ENCODE measurements around the gene ABCA6.
"Not testable (repeated sequence)": the region's sequence is repeated elsewhere in the genome, so short reads cannot be mapped to it uniquely, and the experiment has no call there.

The ABCA6 gene

DNA sequence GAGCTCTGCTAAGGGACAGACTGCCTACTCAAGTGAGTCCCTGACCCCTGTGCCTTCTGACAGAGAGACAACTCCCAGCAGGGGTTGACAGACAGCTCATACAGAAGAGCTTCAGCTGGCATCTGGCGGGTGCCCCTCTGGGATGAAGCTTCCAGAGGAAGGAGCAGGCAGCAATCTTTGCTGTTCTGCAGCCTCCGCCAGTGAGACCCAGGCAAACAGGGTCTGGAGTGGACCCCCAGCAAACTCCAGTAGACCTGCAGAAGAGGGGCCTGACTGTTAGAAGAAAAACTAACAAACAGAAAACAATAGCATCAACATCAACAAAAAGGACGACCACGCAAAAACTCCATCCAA is 70.5 kb downstream of the ABCA6 start:
- DNase-seq, result not testable (repeated sequence)

DNA sequence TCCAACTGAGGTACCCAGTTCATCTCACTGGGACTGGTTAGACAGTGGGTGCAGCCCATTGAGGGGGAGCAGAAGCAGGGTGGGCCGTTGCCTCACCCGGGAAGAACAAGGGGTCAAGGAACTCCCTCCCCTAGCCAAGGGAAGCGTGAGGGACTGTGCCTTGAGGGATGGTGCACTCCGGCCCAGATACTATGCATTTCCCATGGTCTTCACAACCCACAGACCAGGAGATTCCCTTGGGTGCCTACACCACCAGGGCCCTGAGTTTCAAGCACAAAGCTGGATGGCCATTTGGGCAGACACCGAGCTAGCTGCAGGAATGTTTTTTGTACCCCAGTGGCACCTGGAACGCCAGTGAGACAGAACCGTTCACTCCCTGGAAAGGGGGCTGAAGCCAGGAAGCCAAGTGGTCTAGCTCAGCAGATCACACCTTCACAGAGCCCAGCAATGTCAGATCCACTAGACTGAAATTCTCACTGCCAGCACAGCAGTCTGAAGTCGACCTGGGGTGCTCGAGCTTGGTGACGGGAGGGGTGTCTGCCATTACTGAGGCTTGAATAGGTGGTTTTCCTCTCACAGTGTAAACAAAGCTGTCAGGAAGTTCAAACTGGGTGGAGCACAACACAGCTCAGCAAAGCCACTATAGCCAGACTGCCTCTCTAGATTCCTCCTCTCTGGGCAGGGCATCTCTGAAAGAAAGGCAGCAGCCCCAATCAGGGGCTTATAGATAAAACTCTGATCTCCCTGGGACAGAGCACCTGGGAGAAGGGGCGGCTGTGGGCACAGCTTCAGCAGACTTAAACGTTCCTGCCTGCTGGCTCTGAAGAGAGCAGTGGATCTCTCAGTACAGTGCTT is 71.1 kb downstream of the ABCA6 start:
- not testable (repeated sequence) for DNase-seq

DNA sequence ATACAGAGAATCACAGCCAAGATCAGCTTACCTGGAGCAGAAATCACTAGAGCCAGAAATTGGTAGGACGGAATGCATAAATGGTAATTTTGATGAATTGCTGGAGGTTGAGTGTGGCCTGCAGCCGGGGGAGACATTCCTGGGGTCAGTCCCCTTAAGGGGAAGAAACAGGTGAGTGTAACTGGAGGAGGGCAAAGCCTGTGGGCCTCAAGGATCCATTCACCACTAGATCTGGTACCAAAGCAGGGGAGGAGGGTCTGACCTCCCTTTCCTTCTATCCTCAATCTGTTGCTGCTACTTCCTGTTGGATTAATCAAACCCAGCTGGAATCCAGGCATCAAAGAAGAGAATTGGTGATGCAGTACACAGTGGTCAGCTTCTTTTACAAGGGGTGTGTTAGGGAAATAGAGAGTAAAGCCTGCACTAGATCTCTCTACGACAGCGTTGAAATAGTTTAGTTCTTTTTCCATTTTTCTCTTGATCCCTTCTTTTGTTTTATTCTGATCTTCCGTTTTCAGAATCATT is 72.4 kb downstream of the ABCA6 start:
- DNase-seq, result no peak

DNA sequence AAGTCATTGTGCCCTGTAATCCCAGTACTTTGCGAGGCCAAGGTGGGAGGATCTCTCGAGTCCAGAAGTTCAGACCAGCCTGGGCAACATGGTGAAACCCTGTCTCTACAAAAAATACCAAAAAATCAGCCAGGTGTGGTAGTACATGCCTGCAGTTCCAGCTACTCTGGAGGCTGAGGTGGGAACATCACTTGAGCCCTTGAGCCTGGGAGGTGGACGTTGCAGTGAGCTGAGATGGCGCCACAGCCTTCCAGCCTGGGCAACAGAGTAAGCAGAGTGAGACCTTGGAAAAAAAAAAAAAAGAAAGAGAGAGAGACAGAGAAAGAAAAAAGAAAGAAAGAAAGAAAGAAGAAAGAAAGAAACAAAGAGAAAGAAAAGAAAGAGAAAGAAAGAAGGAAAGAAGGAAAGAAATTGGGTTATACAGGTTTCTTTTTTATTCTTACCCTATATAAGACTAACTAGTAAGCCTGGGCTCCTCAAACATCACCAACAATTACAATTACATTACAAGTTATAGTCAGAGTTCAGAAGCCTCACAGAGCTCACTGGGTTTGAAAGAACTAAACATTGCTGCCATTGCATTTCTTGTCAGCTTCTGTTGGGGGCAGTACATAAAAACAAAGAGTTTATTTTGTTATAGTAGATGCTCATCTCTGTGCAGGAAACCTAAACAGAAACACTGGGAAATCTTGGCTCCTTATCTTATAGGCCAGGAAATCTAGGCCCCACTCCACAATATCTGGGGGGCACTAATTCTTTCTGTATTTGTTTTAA is 74.2 kb downstream of the ABCA6 start:
- DNase-seq, result no peak

GRCh38 chr17:69066482-69066881 is 75.2 kb downstream of the ABCA6 start:
- no peak for DNase-seq

- no peak for DNase-seq
These were observed 76.6 kb downstream of the ABCA6 start for GRCh38 chr17:69065113-69065512.

- no peak for DNase-seq
These were observed 77.2 kb downstream of the ABCA6 start for GRCh38 chr17:69064476-69064875.

GRCh38 chr17:69064001-69064400 is 77.7 kb downstream of the ABCA6 start:
- DNase-seq, result no peak

DNA sequence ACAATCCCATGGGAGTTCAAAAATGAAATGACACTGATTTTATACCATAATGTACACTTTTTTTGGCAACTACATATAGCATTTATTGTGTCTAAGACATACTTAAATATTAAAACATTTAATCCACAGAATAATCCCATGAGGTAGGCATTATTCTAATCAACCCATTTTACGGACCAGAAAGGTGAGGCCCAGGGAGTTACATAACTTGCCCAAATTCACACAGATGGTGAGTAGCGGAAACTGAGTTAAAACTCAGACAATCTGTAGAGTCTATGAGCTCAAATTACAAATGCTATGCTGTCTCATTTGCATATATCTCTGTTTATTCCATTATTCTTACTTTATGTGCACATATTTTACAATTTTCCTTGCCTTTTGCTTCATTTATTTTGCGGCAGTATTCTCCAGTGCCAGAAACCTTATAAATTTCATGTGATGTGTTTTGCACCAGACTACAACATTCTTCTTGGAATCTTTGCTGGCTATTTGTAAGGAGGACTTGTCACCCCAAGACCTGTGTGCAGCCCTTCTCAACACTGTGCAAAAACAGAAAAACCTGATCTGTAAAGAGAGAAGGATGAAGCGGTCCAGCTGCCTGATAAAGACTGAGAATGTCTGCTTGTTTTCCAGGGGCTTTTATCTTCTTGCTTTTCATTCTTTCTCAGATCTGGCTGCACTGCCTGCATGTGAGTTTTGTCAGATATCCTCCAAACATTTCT is 78.7 kb downstream of the ABCA6 start:
- DNase-seq, result no peak

DNA sequence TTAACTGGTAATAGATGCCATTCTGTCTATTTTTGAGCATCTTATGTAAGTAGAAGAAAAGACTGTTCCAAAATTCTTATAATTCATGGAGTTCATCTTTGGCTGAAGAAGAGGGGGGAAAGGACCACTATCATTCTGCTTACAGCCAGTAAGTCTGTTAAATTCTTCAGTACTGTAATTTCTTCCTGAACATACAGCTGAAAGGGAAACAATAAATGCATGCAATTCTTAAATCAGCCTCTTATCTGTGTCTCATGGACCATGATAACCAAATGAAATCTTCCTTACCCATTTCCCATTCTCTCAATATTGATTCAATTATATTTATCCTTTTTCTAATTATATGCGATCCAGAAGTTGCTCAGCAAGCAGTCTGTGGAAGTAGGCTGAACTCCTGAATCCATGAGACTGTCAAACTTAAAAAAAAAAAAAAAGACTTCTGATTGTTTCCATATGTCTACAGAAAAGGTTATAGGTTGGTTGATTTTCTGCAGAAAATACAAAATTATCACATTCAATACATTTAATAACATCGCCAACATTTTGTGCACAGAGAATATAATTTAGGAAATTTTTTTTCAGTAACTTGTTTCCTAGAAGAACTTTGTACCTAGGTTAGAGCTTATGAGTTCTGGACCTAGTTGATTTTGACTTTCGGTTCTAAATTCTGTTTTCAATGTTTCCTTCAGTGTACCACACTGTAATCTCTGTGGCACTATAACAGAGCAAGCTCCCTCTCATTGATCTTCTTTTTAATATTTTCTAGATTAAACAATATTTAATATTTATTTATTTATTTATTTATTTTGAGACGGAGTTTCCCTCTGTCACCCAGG is 79.8 kb downstream of the ABCA6 start:
- no peak for DNase-seq

GRCh38 chr17:69060822-69061221 is 80.9 kb downstream of the ABCA6 start, which contains the start of gene ABCA9:
Gene ABCA9 (minus strand): TSS chr17:69060927. CDS start chr17:69051126, 9,801 bp downstream.
- DNase-seq, result no peak

- no peak for DNase-seq
These were observed 82.1 kb downstream of the ABCA6 start for GRCh38 chr17:69059458-69060175.

GRCh38 chr17:69058165-69058564 is 83.5 kb downstream of the ABCA6 start:
- no peak for DNase-seq

- DNase-seq, result no peak
These were observed 84.4 kb downstream of the ABCA6 start for GRCh38 chr17:69057280-69057679.

- DNase-seq, result no peak
These were observed 85.4 kb downstream of the ABCA6 start for GRCh38 chr17:69056179-69056823.

DNA sequence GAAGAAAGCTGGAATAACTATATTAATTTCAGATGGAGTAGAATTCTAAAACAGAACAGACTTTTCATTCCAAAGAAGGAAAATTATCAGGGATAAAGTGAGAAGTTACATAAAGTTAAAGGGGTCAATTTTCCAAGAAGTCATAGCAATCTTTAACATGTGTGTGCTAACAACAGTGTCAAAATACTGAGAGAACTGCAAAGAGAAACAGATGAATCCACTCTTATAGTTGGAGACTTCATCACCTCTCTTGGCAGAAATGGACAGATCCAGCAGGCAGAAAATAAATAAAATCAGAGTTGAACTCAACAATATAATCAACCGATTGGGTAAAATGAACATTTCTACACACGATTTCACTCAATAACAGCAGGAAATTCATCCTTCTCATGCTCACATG is 86.4 kb downstream of the ABCA6 start:
- no peak for DNase-seq

- DNase-seq, result no peak
These were observed 90.5 kb downstream of the ABCA6 start for GRCh38 chr17:69050999-69051775.

DNA sequence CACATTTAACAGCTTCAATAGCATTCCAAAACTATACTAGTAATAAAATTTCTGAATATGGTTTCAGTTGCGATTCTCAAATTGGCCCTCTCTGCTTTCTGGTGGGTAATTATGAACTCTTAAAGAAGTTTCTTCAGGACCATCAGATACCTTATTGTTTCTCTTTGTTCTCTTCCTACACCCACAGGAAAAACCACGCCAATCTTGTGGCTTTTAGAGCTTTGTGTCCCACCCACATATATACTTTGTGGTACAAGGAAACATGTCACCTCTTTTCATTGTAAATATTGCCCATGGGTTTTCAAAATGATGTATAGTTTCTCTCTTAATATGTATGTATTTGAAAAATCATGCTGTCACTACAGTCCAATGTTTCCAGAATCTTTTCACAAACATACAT is 93.1 kb downstream of the ABCA6 start:
- DNase-seq, result no peak

DNA sequence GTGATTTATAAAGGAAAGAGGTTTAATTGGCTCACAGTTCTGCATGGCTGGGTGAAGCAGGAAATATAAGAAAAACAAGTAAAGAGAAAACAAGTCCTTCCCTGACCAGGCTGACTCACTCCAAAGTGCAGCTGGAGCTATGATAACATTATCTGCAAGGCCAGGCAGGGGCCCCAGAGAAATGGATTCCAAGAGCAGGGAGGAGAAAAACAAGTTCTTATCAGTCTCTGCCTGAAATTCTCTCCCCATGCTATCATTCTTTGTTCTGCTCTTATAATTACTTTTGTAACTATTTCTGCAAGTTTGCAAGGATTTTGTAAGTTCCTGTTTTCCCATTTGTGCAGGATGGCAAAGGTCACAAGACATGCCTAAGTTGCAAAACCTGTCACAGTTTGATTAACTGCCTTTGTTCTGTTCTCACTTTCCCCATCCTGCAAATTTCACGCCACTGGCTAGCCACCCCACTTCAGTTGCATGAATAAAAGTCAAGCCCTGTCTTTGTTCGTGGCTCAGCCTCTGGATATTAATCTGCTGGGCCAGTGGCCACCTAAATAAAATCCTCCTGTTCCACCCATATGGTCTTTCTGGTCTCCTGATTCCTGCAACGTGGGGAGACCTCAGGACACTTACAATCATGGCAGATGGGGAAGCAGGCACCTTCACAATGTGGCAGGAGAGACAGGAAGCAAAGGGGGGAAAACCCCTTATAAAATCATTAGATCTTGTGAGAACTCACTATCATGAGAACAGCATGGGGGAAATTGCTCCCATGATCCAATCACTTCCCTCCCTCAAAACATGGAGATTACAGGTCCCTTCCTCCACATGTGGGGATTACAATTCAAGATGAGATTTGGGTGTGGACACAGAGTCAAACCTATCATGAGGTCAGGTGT is 94.1 kb downstream of the ABCA6 start:
- peak; percentile 49 for DNase-seq
